WTC11 (cell line): ENCODE data around the gene CACNA2D3. TPM values are rescaled to one million over a fixed set of nuclear protein-coding genes. Genes with fewer than 3 reads are reported as not detected.

Experiments used
- ATAC-seq: fragments of 200-7000 bp; cut with Tn5 transposase; 2 replicates; pipeline ENCODE4 v1.10.0; 2021; ENCODE audit warnings: mild to moderate bottlenecking, moderate library complexity
- CTCF ChIA-PET: fragments of 300-600 bp; sonication (Branson Sonifier 250); formaldehyde crosslinking; loops from one replicate; lab custom pipeline; 2021; ENCODE audit warnings: antibody characterized with exemption; lab: Charles Lee
- POLR2A ChIA-PET: fragments of 350-600 bp; sonication (Branson Sonifier 250); formaldehyde crosslinking; loops from one replicate; lab custom pipeline; 2021; ENCODE audit warnings: antibody characterized with exemption; lab: Charles Lee
- DNase-seq: peaks from one replicate; pipeline ENCODE4 v3.0.0; 2021; ENCODE audit warnings: low spot score
- H3K27ac Mint-ChIP-seq: 2 replicates; pipeline ENCODE4 v1.8.0; 2021; ENCODE audit warnings: mixed read lengths
- H3K27me3 Mint-ChIP-seq: 2 replicates; pipeline ENCODE4 v1.8.0; 2021; ENCODE audit warnings: low read depth, mild to moderate bottlenecking, moderate library complexity, mixed read lengths
- H3K36me3 Mint-ChIP-seq: 2 replicates; pipeline ENCODE4 v1.8.0; 2021; ENCODE audit warnings: mixed read lengths
- H3K4me1 Mint-ChIP-seq: 2 replicates; pipeline ENCODE4 v1.8.0; 2022; ENCODE audit warnings: mixed read lengths
- H3K4me3 Mint-ChIP-seq: 2 replicates; pipeline ENCODE4 v1.8.0; 2021; ENCODE audit warnings: mild to moderate bottlenecking, moderate library complexity, mixed read lengths
- H3K9me3 Mint-ChIP-seq: 2 replicates; pipeline ENCODE4 v1.8.0; 2021; ENCODE audit warnings: mixed read lengths
- ATF2 ChIP-seq: sonication (generic); formaldehyde crosslinking; IDR thresholded peaks from 2 replicates; pipeline ENCODE4 v1.8.1; 2022; ENCODE audit warnings: low read depth, missing genetic modification reagents, borderline replicate concordance
- ATF3 ChIP-seq: sonication (generic); formaldehyde crosslinking; conservative IDR thresholded peaks from 2 replicates; pipeline ENCODE4 v1.8.1; 2022; ENCODE audit warnings: mild to moderate bottlenecking, missing genetic modification reagents
- ATF6 ChIP-seq: sonication (generic); formaldehyde crosslinking; IDR thresholded peaks from 2 replicates; pipeline ENCODE4 v1.8.1; 2023; ENCODE audit warnings: mild to moderate bottlenecking, missing genetic modification reagents
- CDX4 ChIP-seq: fragments of 250-450 bp; sonication (Bioruptor Pico); IDR thresholded peaks from 2 replicates; pipeline ENCODE4 v1.9.0; 2021; ENCODE audit warnings: moderate library complexity, mild to moderate bottlenecking, inconsistent platforms, borderline replicate concordance
- CTCF ChIP-seq: fragments of 200-600 bp; IDR thresholded peaks from 2 replicates; pipeline ENCODE4 v1.8.0; 2022; ENCODE audit warnings: antibody characterized with exemption
- ERG ChIP-seq: fragments of 250-450 bp; sonication (Bioruptor Pico); IDR thresholded peaks from 2 replicates; pipeline ENCODE4 v1.8.0; 2021; ENCODE audit warnings: mild to moderate bottlenecking
- ESRRA ChIP-seq: sonication (generic); formaldehyde crosslinking; IDR thresholded peaks from 2 replicates; pipeline ENCODE4 v1.8.1; 2022; ENCODE audit warnings: mild to moderate bottlenecking, missing genetic modification reagents, borderline replicate concordance
- FOXJ3 ChIP-seq: sonication (generic); formaldehyde crosslinking; IDR thresholded peaks from 2 replicates; pipeline ENCODE4 v1.9.0; 2021; ENCODE audit warnings: missing genetic modification reagents, mild to moderate bottlenecking, borderline replicate concordance
- HMGXB4 ChIP-seq: sonication (generic); formaldehyde crosslinking; IDR thresholded peaks from 2 replicates; pipeline ENCODE4 v1.8.1; 2023; ENCODE audit warnings: mild to moderate bottlenecking, moderate library complexity, missing genetic modification reagents
- IRF2 ChIP-seq: sonication (generic); formaldehyde crosslinking; IDR thresholded peaks from 2 replicates; pipeline ENCODE4 v1.8.0; 2022; ENCODE audit warnings: low read depth, missing genetic modification reagents, borderline replicate concordance
- MXD4 ChIP-seq: fragments of 250-450 bp; sonication (Bioruptor Pico); IDR thresholded peaks from 2 replicates; pipeline ENCODE4 v1.8.0; 2021; ENCODE audit warnings: mild to moderate bottlenecking, moderate library complexity, borderline replicate concordance
- MYBL2 ChIP-seq: sonication (generic); formaldehyde crosslinking; IDR thresholded peaks from 2 replicates; pipeline ENCODE4 v1.8.1; 2023; ENCODE audit warnings: mild to moderate bottlenecking, moderate library complexity, missing genetic modification reagents
- NFE2L1 ChIP-seq: sonication (generic); formaldehyde crosslinking; IDR thresholded peaks from 2 replicates; pipeline ENCODE4 v1.8.1; 2023; ENCODE audit warnings: missing genetic modification reagents
- NFYB ChIP-seq: sonication (generic); formaldehyde crosslinking; conservative IDR thresholded peaks from 2 replicates; pipeline ENCODE4 v1.8.0; 2022; ENCODE audit warnings: low read depth, missing genetic modification reagents
- NR2C2 ChIP-seq: sonication (generic); formaldehyde crosslinking; IDR thresholded peaks from 2 replicates; pipeline ENCODE4 v1.8.0; 2022; ENCODE audit warnings: mild to moderate bottlenecking, missing genetic modification reagents
- ZNF219 ChIP-seq: sonication (generic); formaldehyde crosslinking; IDR thresholded peaks from 2 replicates; pipeline ENCODE4 v1.8.0; 2023; ENCODE audit warnings: missing genetic modification reagents, mild to moderate bottlenecking, borderline replicate concordance
- ZNF281 ChIP-seq: sonication (generic); formaldehyde crosslinking; IDR thresholded peaks from 2 replicates; pipeline ENCODE4 v1.8.0; 2023; ENCODE audit warnings: mild to moderate bottlenecking, missing genetic modification reagents
- ZNF425 ChIP-seq: fragments of 250-450 bp; sonication (Bioruptor Pico); conservative IDR thresholded peaks from 2 replicates; pipeline ENCODE4 v1.9.0; 2021; ENCODE audit warnings: mild to moderate bottlenecking
- total RNA-seq: library from RNA; stranded (reverse); gene quantifications from 3 replicates; pipeline ENCODE4 v1.2.3, GENCODE V29; 2021

CACNA2D3 gene
- total RNA-seq, 1 experiment from 2014 or later, result 5.0 TPM

- TF ChIP-seq NFYB (CRISPR knock-in tag), result no peak
- no peak for TF ChIP-seq ZNF219 (CRISPR knock-in tag)
- no peak for TF ChIP-seq ERG (CRISPR knock-in tag)
- no peak for TF ChIP-seq ZNF425 (CRISPR knock-in tag)
- no peak for TF ChIP-seq HMGXB4 (CRISPR knock-in tag)
- TF ChIP-seq ATF3, result no peak
- no peak for TF ChIP-seq CDX4 (CRISPR knock-in tag)
- no peak for TF ChIP-seq NR2C2 (CRISPR knock-in tag)
- TF ChIP-seq NFE2L1, result no peak
- TF ChIP-seq ZNF281 (CRISPR knock-in tag), result no peak
- no peak for TF ChIP-seq MYBL2 (CRISPR knock-in tag)
- peaks cover 15% of the 10 kb centered on the region for H3K9me3 Mint-ChIP-seq
- peaks cover 38% of the 10 kb centered on the region for H3K4me1 Mint-ChIP-seq
- POLR2A ChIA-PET, result no interaction called here
- H3K4me3 Mint-ChIP-seq, result no peak overlapping the region
- no peak overlapping the region for H3K27ac Mint-ChIP-seq
- ATAC-seq (no peak), DNase-seq (no peak)
- CTCF ChIA-PET, result no interaction called here
- H3K36me3 Mint-ChIP-seq, result peaks cover 18% of the 10 kb centered on the region
- H3K27me3 Mint-ChIP-seq, result no peaks in the 10 kb centered on the region
These were observed 541.2 kb downstream of the CACNA2D3 start for GRCh38 chr3:54663501-54664011.

- Mint-ChIP-seq H3K27ac (no peak overlapping the region), H3K4me3 (no peak overlapping the region), H3K9me3 (peaks cover 15% of the 10 kb centered on the region)
- no peak for TF ChIP-seq CTCF
- TF ChIP-seq ATF2 (CRISPR knock-in tag), result no peak
- no peak for TF ChIP-seq FOXJ3 (CRISPR knock-in tag)
- TF ChIP-seq MXD4 (CRISPR knock-in tag), result no peak
- TF ChIP-seq IRF2 (CRISPR knock-in tag), result no peak
- no peak for TF ChIP-seq ESRRA
- no peak for TF ChIP-seq ATF6 (CRISPR knock-in tag)
- TF ChIP-seq, all 79 proteins: peak for 0
- no peaks in the 10 kb centered on the region for H3K27me3 Mint-ChIP-seq
- ChIA-PET POLR2A (no interaction called here), CTCF (interaction anchor here (0.9 to 1.8 kb wide), 2 partner anchors 11 to 164 kb away, joined by 3 to 5 read pairs; no protein-coding TSS in a partner anchor)
- ATAC-seq (no peak), DNase-seq (no peak)
- peaks cover 40% of the 10 kb centered on the region for H3K4me1 Mint-ChIP-seq
- H3K36me3 Mint-ChIP-seq, result peaks cover 13% of the 10 kb centered on the region
These were observed 542.8 kb downstream of the CACNA2D3 start for GRCh38 chr3:54665016-54665600.
